ENCODE measurements around the gene TMPRSS11A.

Gene TMPRSS11A, protein sequence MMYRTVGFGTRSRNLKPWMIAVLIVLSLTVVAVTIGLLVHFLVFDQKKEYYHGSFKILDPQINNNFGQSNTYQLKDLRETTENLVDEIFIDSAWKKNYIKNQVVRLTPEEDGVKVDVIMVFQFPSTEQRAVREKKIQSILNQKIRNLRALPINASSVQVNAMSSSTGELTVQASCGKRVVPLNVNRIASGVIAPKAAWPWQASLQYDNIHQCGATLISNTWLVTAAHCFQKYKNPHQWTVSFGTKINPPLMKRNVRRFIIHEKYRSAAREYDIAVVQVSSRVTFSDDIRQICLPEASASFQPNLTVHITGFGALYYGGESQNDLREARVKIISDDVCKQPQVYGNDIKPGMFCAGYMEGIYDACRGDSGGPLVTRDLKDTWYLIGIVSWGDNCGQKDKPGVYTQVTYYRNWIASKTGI

DNA sequence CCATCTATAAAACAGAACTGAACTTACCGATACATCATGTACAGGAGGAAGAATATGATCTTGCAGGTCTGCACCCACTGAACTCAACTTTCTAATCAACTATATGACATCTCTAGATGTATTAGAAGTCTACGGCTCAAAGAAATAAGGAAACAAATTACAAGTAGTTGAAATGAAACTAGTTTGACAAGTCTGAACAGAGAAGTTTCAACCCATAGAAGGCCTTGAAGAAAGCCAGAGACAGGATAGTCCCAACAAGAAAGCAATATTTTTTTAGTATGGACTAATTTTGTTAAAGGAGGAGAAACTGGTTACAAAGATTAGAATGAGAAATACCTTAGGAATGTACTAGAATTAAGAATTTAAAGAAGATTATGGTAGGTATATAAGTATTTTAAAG lies at the start of gene TMPRSS11A:
Gene TMPRSS11A (minus strand): TSS at position 138 of the 400 bp plus-strand sequence. CDS start 100 bp downstream, at position 38.
- TF ChIP-seq, protein P1, sequence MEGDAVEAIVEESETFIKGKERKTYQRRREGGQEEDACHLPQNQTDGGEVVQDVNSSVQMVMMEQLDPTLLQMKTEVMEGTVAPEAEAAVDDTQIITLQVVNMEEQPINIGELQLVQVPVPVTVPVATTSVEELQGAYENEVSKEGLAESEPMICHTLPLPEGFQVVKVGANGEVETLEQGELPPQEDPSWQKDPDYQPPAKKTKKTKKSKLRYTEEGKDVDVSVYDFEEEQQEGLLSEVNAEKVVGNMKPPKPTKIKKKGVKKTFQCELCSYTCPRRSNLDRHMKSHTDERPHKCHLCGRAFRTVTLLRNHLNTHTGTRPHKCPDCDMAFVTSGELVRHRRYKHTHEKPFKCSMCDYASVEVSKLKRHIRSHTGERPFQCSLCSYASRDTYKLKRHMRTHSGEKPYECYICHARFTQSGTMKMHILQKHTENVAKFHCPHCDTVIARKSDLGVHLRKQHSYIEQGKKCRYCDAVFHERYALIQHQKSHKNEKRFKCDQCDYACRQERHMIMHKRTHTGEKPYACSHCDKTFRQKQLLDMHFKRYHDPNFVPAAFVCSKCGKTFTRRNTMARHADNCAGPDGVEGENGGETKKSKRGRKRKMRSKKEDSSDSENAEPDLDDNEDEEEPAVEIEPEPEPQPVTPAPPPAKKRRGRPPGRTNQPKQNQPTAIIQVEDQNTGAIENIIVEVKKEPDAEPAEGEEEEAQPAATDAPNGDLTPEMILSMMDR (IDR thresholded peaks at IDR 0.05; ENCODE audit: control insufficient read depth, extremely low read depth, insufficient read depth), result no peak
- DNase-seq (ENCODE audit: low read depth), result no peak
- no peak within 1 kb of the TSS for H3K4me3 ChIP-seq (ENCODE audit: low read depth, low read length)

DNA sequence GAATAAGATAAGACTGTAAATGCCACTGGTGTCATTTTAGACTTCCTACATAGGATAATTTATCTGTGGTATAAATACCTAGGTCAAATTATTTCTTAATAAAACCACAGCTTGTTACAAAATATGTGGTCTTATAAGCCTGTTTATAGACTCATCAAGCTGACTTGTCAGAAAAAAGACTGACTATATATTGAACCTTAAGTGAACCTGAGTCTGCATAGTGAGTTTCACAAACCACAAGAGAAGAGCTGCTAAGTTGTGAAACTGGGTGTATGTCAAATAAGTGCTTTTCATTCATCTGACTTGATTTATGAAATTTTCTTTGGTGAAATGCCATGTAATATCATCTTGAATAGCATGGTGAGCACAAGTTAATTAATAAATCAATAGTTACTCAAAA lies 48.4 kb upstream of the TMPRSS11A start:
- no peak for DNase-seq (ENCODE audit: low read depth)
- TF ChIP-seq, protein P1 (IDR thresholded peaks at IDR 0.05; ENCODE audit: control insufficient read depth, extremely low read depth, insufficient read depth), result no peak
- no peak overlapping the region for H3K4me3 ChIP-seq (ENCODE audit: low read depth, low read length)

DNA sequence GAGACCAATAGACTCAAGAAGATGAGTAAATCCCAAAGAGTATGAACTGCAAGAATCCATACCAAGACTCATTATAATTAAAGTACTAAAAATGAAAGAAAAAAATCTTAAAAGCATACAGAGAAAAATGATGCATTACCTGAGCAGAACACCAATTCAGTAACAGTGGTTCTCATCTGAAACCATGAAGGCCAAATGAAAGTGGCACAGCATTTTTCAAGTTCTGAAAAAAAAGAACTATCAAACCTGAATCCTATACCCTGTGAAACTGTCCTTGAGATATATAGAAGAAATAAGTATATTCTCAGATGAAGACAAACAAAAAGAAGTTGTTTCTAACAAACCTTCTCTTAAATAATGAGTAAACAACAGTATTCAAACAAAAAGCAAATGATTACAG lies 39.6 kb upstream of the TMPRSS11A start:
- no peak overlapping the region for H3K4me3 ChIP-seq (ENCODE audit: low read depth, low read length)
- TF ChIP-seq, protein P1 (IDR thresholded peaks at IDR 0.05; ENCODE audit: control insufficient read depth, extremely low read depth, insufficient read depth), result no peak
- no peak for DNase-seq (ENCODE audit: low read depth)

DNA sequence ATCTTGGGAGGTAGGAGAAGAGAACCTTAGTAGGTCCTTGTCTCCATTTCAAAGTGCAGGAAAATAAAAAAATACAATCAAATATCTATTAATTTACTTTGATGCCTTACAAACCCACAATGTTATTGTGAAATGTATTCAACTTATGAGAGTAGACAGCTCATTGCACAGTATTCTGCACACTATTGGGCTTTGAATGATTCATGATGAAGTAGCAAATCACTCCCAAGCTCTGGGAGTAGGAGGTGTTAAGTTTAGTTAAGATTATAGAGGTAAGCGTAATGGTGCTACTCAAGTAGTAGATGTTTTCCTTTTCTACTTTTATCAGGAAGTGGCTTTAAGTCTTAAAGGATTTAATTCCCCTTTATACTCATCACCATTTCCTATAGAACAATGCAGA lies 32.8 kb upstream of the TMPRSS11A start:
- DNase-seq (ENCODE audit: low read depth), result no peak
- TF ChIP-seq, protein P1 (IDR thresholded peaks at IDR 0.05; ENCODE audit: control insufficient read depth, extremely low read depth, insufficient read depth), result no peak
- no peak overlapping the region for H3K4me3 ChIP-seq (ENCODE audit: low read depth, low read length)

DNA sequence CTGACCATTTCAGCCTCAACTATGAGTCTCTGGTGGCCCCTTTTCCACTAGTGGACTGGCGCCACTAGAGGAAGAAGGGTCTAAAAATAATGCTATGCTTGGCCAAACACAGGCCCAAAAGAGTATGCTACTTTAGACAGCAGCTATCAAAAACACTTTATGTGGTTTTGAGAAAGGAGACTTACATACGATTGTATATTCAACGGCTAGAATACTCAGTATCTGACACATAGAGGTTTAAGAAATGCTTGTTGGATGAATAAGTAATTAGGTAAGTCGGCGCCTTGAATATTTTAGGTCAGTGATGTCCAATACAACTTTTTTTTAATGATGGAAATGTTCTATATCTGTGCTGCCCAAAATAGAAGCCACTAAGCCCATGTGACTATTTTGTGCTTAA lies 25.7 kb upstream of the TMPRSS11A start:
- DNase-seq (ENCODE audit: low read depth), result no peak
- H3K4me3 ChIP-seq (ENCODE audit: low read depth, low read length), result no peak overlapping the region
- TF ChIP-seq, protein P1 (IDR thresholded peaks at IDR 0.05; ENCODE audit: control insufficient read depth, extremely low read depth, insufficient read depth), result no peak

DNA sequence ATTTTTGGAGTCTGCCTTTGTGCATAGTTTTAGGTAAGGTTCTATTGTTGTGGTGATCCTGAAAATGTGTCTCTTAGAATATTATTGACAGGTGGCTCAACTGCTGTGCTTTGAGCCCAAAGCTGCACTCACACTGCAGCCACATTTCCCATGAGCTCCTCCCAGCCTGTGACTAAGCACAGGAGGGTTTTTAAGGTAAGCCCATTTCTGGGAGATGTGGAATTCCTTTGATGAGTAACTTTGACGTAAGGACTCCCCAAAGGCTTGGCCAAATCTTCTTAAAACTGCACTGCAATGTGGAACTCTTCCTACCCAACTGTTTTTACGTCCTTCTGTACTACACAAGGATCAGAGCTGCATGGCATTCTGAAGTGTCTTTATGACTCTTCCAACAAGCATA lies 20.0 kb upstream of the TMPRSS11A start:
- TF ChIP-seq, protein P1 (IDR thresholded peaks at IDR 0.05; ENCODE audit: control insufficient read depth, extremely low read depth, insufficient read depth), result no peak
- H3K4me3 ChIP-seq (ENCODE audit: low read depth, low read length), result no peak overlapping the region
- no peak for DNase-seq (ENCODE audit: low read depth)

DNA sequence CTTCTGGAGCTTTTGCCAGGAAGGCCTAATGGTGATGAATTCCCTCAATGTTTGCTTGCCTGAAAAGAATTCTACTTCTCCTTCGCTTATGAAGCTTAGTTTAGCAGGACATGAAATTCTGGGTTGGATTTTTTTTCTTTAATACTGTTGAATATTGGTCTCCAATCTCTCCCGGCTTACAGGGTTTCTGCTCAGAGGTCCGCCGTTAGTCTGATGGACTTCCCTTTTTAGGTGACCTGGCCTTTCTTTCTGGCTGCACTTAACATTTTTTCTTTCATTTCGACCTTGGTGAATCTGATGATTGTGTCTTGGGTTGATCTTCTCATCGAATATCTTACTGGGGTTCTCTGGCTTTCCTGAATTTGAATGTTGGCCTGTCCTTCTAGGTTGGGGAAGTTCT lies 17.2 kb upstream of the TMPRSS11A start:
- H3K4me3 ChIP-seq (ENCODE audit: low read depth, low read length), result no peak overlapping the region
- TF ChIP-seq, protein P1 (IDR thresholded peaks at IDR 0.05; ENCODE audit: control insufficient read depth, extremely low read depth, insufficient read depth), result no peak
- DNase-seq (ENCODE audit: low read depth), result no peak
